H1 (cell line): Measurements from ENCODE around the gene SERPINA1. TPM values are rescaled to one million over a fixed set of nuclear protein-coding genes. Genes with fewer than 3 reads are reported as not detected.

Source experiments
- BCL11A ChIP-seq, 2 experiments: IDR thresholded peaks; one replicate each; pipeline ENCODE4 v1.6.1; 2011; ENCODE audit warnings: low read depth in 2 of 2, low read length in 2 of 2, mild to moderate bottlenecking in 2 of 2
- CHD2 ChIP-seq: IDR thresholded peaks from 2 replicates; pipeline ENCODE4 v1.6.1; 2012; ENCODE audit warnings: low read length, improper control_type of control experiment
- KDM1A ChIP-seq: fragments of 200-600, 300-600 bp; sonication (generic); IDR thresholded peaks from 2 replicates; pipeline ENCODE4 v1.7.1; 2016; ENCODE audit warnings: mild to moderate bottlenecking, low read length, borderline replicate concordance
- MAX ChIP-seq: IDR thresholded peaks from 2 replicates; pipeline ENCODE4 v1.6.1; 2012; ENCODE audit warnings: inconsistent platforms
- TAF1 ChIP-seq: IDR thresholded peaks from 2 replicates; pipeline ENCODE4 v1.6.1; 2011; ENCODE audit warnings: mild to moderate bottlenecking, low read depth, low read length
- polyA plus RNA-seq, 7 experiments: library from polyadenylated mRNA; depleted of rRNA in 3 of 7; stranded (reverse) in 5 of 7; unstranded in 2 of 7; fragments of >200 nt in 5 of 7; fragments of 200-250 nt in 2 of 7; gene quantifications; 1 replicate in 5 of 7; 2 replicates in 1 of 7; 4 replicates in 1 of 7; pipeline versions ENCODE4 v1.2.1 to v1.2.3, GENCODE V29; 2011 to 2013; ENCODE audit warnings: missing spikeins in 2 of 7, mixed read lengths in 2 of 7
- total RNA-seq: library from RNA; stranded (reverse); fragmentation: NEBNext Ultra II Directional; extraction: Animal tissue kit (Norgen Biotek cat#: 25700); gene quantifications from 2 replicates; pipeline ENCODE4 v1.2.1, GENCODE V29; 2021
- TF ChIP-seq, protein P1 (sequence below), 3 experiments: IDR thresholded peaks; 1 replicate in 2 of 3; 2 replicates in 1 of 3; pipeline versions ENCODE4 v1.5.1 to v1.6.1; 2011; ENCODE audit warnings: low read length in 3 of 3, mild to moderate bottlenecking in 3 of 3, inconsistent platforms in 2 of 3, low read depth in 1 of 3, moderate library complexity in 1 of 3; ENCODE audit not compliant: insufficient read depth in 1 of 3; ENCODE audit errors: control extremely low read depth in 1 of 3

SERPINA1 gene
- total and polyA plus RNA-seq, 2 of the 8 experiments (the other 6 are each of a cell fraction or from before 2014, with no cell fraction given), result 0.08 TPM; not detected in 1

DNA sequence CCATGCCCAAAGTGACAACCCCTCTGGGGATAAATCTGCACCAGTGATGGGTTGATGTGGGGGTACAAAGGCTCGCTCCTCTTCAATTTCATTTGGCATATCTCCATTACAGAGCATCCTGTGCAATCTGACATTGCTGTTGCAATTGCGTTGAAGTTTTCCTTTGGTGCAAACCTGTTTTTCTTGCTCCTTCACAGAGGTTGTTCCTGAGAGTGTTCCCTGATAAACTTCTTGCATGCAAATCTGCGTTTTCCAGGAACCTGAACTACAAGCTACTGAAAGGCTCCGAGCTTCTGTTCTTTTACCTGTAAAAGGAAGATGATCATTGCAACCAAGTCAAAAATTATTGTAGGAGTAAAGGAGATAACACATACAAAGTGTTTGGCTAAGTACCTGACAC is 38.1 kb upstream of the SERPINA1 start (continued):
- no peak for TF ChIP-seq BCL11A (IDR thresholded peaks at IDR 0.05; ENCODE audit: low read depth in 2 of 2, low read length in 2 of 2)
- TF ChIP-seq MAX, result no peak
- no peak for TF ChIP-seq TAF1
- no peak for TF ChIP-seq CHD2
- TF ChIP-seq, protein P1, sequence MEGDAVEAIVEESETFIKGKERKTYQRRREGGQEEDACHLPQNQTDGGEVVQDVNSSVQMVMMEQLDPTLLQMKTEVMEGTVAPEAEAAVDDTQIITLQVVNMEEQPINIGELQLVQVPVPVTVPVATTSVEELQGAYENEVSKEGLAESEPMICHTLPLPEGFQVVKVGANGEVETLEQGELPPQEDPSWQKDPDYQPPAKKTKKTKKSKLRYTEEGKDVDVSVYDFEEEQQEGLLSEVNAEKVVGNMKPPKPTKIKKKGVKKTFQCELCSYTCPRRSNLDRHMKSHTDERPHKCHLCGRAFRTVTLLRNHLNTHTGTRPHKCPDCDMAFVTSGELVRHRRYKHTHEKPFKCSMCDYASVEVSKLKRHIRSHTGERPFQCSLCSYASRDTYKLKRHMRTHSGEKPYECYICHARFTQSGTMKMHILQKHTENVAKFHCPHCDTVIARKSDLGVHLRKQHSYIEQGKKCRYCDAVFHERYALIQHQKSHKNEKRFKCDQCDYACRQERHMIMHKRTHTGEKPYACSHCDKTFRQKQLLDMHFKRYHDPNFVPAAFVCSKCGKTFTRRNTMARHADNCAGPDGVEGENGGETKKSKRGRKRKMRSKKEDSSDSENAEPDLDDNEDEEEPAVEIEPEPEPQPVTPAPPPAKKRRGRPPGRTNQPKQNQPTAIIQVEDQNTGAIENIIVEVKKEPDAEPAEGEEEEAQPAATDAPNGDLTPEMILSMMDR (IDR thresholded peaks at IDR 0.05; ENCODE audit: control extremely low read depth in 1 of 3, insufficient read depth in 1 of 3, low read depth in 1 of 3, low read length in 3 of 3), result no peak
- no peak for TF ChIP-seq KDM1A
